ENCODE data around the gene CEP128.

The CEP128 gene

GRCh38 chr14:80535171-80535570 lies 406.4 kb downstream of the CEP128 start:
- no peak for DNase-seq

GRCh38 chr14:80523518-80524117 lies 417.9 kb downstream of the CEP128 start:
- DNase-seq = no peak

- DNase-seq = no peak
These were observed 418.6 kb downstream of the CEP128 start for GRCh38 chr14:80522936-80523335.

- no peak for DNase-seq
These were observed 419.1 kb downstream of the CEP128 start for GRCh38 chr14:80522411-80522810.

GRCh38 chr14:80521456-80521855 lies 420.1 kb downstream of the CEP128 start:
- DNase-seq = no peak

GRCh38 chr14:80519002-80519401 lies 422.5 kb downstream of the CEP128 start:
- no peak for DNase-seq

GRCh38 chr14:80518173-80518572 lies 423.4 kb downstream of the CEP128 start:
- no peak for DNase-seq

- no peak for DNase-seq
These were observed 434.2 kb downstream of the CEP128 start for GRCh38 chr14:80507292-80507869.

- DNase-seq = no peak
These were observed 436.8 kb downstream of the CEP128 start for GRCh38 chr14:80504781-80505180.

- no peak for DNase-seq
These were observed 443.0 kb downstream of the CEP128 start for GRCh38 chr14:80498533-80498932.

- DNase-seq = no peak
These were observed 445.4 kb downstream of the CEP128 start for GRCh38 chr14:80496090-80496489.

GRCh38 chr14:80494769-80495168 lies 446.8 kb downstream of the CEP128 start:
- DNase-seq = no peak

GRCh38 chr14:80493620-80494019 lies 447.9 kb downstream of the CEP128 start:
- DNase-seq = no peak

GRCh38 chr14:80491650-80492049 lies 449.9 kb downstream of the CEP128 start:
- DNase-seq = no peak

- no peak for DNase-seq
These were observed 450.4 kb downstream of the CEP128 start for GRCh38 chr14:80491131-80491530.

GRCh38 chr14:80489513-80489912 lies 452.0 kb downstream of the CEP128 start:
- no peak for DNase-seq

- DNase-seq = no peak
These were observed 455.8 kb downstream of the CEP128 start for GRCh38 chr14:80485764-80486163.

- no peak for DNase-seq
These were observed 458.2 kb downstream of the CEP128 start for GRCh38 chr14:80483331-80483730.

GRCh38 chr14:80477388-80478160 lies 464.0 kb downstream of the CEP128 start:
- DNase-seq = no peak

- DNase-seq = no peak
These were observed 466.5 kb downstream of the CEP128 start for GRCh38 chr14:80475074-80475473.

GRCh38 chr14:80468331-80469122 lies 473.0 kb downstream of the CEP128 start:
- no peak for DNase-seq

- no peak for DNase-seq
These were observed 475.9 kb downstream of the CEP128 start for GRCh38 chr14:80465546-80466220.
